ENCODE measurements around the gene SLC12A8. TPM values are rescaled to one million over a fixed set of nuclear protein-coding genes. Genes with fewer than 3 reads are reported as not detected.

SLC12A8 gene
- total and polyA plus RNA-seq, 2 donors from 2014 or later: 5.4 to 29.1 TPM

DNA sequence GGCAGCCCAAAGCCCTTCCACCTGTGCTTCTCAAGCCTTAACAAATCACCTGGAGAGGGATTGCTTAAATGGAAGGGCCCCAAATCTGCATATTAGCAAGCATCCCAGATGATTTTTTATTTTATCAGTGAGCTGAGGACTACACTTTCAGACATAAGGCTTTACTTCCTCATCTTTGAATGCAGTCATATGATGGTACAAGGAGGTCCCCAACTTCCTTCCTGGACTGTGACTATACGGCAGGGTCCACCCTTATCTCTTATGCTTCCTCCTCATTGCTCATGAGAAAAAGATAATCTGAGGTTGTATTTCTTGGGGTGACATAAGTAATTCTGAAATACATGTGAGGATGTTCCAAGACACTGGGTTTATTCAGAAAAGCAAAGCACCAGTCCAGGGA, 143.1 kb downstream of the SLC12A8 start:
- FAIRE-seq (no peak), DNase-seq (no peak)
- Histone ChIP-seq H3K27me3 (ENCODE audit: control insufficient read depth, insufficient read depth, low read length) (no peaks in the 10 kb centered on the region), H3K9ac (ENCODE audit: low read length in 3 of 3) (no peak overlapping the region), H3K4me3 (ENCODE audit: low read length in 3 of 3) (no peak overlapping the region), H3K27ac (ENCODE audit: low read depth in 2 of 2, low read length in 2 of 2) (no peak overlapping the region), H3K4me1 (ENCODE audit: control insufficient read depth in 2 of 3, insufficient read depth in 2 of 3, low read depth in 1 of 3, low read length in 3 of 3) (no peaks in the 10 kb centered on the region), H3K36me3 (ENCODE audit: control insufficient read depth in 2 of 3, insufficient read depth in 3 of 3, low read length in 3 of 3) (no peaks in the 10 kb centered on the region), H3K9me3 (ENCODE audit: control insufficient read depth in 2 of 3, insufficient read depth in 1 of 3, low read length in 3 of 3) (no peaks in the 10 kb centered on the region)
- TF ChIP-seq CTCF (IDR thresholded peaks at IDR 0.05; ENCODE audit: borderline replicate concordance, extremely low read depth, insufficient read depth): no peak
- intact Hi-C loops (cut with DNase I): no loop called here

DNA sequence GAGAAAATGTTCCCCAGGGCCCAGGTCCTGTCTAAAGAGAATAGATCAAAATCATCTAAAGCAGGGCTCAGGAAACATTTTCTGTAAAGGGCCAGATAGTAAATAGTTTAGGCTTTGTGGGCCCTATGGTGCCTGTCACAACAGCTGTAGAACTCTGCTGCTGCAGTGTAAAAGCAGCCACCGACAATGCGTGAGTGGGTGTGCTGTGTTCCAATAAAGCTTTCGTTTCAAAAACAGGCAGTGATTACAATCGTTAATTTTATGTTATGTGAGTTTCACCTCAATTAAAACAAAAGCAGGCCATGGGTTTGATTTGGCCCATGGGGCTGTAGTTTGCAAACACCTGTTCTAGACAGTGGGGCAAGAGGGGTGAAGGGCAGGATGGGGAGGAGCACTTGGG, 144.3 kb downstream of the SLC12A8 start:
- no peak for TF ChIP-seq CTCF (IDR thresholded peaks at IDR 0.05; ENCODE audit: borderline replicate concordance, extremely low read depth, insufficient read depth)
- Histone ChIP-seq H3K27me3 (ENCODE audit: control insufficient read depth, insufficient read depth, low read length) (no peaks in the 10 kb centered on the region), H3K36me3 (ENCODE audit: control insufficient read depth in 2 of 3, insufficient read depth in 3 of 3, low read length in 3 of 3) (no peaks in the 10 kb centered on the region), H3K4me3 (ENCODE audit: low read length in 3 of 3) (no peak overlapping the region), H3K27ac (ENCODE audit: low read depth in 2 of 2, low read length in 2 of 2) (no peak overlapping the region), H3K9me3 (ENCODE audit: control insufficient read depth in 2 of 3, insufficient read depth in 1 of 3, low read length in 3 of 3) (no peaks in the 10 kb centered on the region), H3K9ac (ENCODE audit: low read length in 3 of 3) (no peak overlapping the region), H3K4me1 (ENCODE audit: control insufficient read depth in 2 of 3, insufficient read depth in 2 of 3, low read depth in 1 of 3, low read length in 3 of 3) (peaks cover 0 to 1% (median 0%) of the 10 kb centered on the region in 3 donors)
- intact Hi-C loops (cut with DNase I): no loop called here
- FAIRE-seq (no peak), DNase-seq (no peak)

- H3K4me1 ChIP-seq (ENCODE audit: control insufficient read depth in 2 of 3, insufficient read depth in 2 of 3, low read depth in 1 of 3, low read length in 3 of 3): peaks cover 0 to 8% (median 0%) of the 10 kb centered on the region in 3 donors
- H3K9ac ChIP-seq (ENCODE audit: low read length in 3 of 3): no peak overlapping the region
- no peak overlapping the region for H3K27ac ChIP-seq (ENCODE audit: low read depth in 2 of 2, low read length in 2 of 2)
- DNase-seq: no peak
- H3K9me3 ChIP-seq (ENCODE audit: control insufficient read depth in 2 of 3, insufficient read depth in 1 of 3, low read length in 3 of 3): no peaks in the 10 kb centered on the region
- H3K4me3 ChIP-seq (ENCODE audit: low read length in 3 of 3): no peak overlapping the region
- no peaks in the 10 kb centered on the region for H3K36me3 ChIP-seq (ENCODE audit: control insufficient read depth in 2 of 3, insufficient read depth in 3 of 3, low read length in 3 of 3)
- intact Hi-C loops (cut with DNase I): no loop called here
- H3K27me3 ChIP-seq (ENCODE audit: control insufficient read depth, insufficient read depth, low read length): no peaks in the 10 kb centered on the region
- no peak for TF ChIP-seq CTCF (IDR thresholded peaks at IDR 0.05; ENCODE audit: borderline replicate concordance, extremely low read depth, insufficient read depth)
- no peak for FAIRE-seq
These were observed 145.3 kb downstream of the SLC12A8 start for GRCh38 chr3:125067225-125067624.

All from kidney (tissue), 14 donors.